NB4 (cell line): ENCODE results near the gene UROC1.

Experiments used
- MAX ChIP-seq: IDR thresholded peaks from 2 replicates; pipeline ENCODE4 v1.6.1; 2011; ENCODE audit warnings: low read depth, low read length
- MYC ChIP-seq: IDR thresholded peaks from 2 replicates; pipeline ENCODE4 v1.6.1; 2011; ENCODE audit warnings: low read depth, low read length
- POLR2A ChIP-seq: IDR thresholded peaks from 2 replicates; pipeline ENCODE4 v1.6.1; 2011; ENCODE audit warnings: mild to moderate bottlenecking; ENCODE audit not compliant: insufficient read length; ENCODE audit errors: extremely low read depth
- TF ChIP-seq, protein P1 (sequence below): IDR thresholded peaks from one replicate; pipeline ENCODE4 v1.5.1; 2012; ENCODE audit warnings: low read depth, low read length

- TF ChIP-seq POLR2A (no peak), MYC (no peak), MAX (no peak)
- TF ChIP-seq, protein P1, sequence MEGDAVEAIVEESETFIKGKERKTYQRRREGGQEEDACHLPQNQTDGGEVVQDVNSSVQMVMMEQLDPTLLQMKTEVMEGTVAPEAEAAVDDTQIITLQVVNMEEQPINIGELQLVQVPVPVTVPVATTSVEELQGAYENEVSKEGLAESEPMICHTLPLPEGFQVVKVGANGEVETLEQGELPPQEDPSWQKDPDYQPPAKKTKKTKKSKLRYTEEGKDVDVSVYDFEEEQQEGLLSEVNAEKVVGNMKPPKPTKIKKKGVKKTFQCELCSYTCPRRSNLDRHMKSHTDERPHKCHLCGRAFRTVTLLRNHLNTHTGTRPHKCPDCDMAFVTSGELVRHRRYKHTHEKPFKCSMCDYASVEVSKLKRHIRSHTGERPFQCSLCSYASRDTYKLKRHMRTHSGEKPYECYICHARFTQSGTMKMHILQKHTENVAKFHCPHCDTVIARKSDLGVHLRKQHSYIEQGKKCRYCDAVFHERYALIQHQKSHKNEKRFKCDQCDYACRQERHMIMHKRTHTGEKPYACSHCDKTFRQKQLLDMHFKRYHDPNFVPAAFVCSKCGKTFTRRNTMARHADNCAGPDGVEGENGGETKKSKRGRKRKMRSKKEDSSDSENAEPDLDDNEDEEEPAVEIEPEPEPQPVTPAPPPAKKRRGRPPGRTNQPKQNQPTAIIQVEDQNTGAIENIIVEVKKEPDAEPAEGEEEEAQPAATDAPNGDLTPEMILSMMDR = no peak
These were observed 33.0 kb upstream of the UROC1 start for GRCh38 chr3:126550488-126551051.
